Mesendoderm (in vitro differentiated cells): ENCODE results near the gene NUP35.

Source experiments
- DNase-seq: peaks from one replicate; pipeline ENCODE4 v3.0.0; 2013
- H2AK5ac ChIP-seq: 2 replicates; pipeline ENCODE4 v1.6.1; 2013; ENCODE audit warnings: low read length, inconsistent platforms
- H2BK120ac ChIP-seq: 2 replicates; pipeline ENCODE4 v1.6.1; 2013; ENCODE audit warnings: low read depth, mild to moderate bottlenecking, low read length, moderate library complexity, mixed read lengths
- H2BK15ac ChIP-seq: replicated peaks from 2 replicates; pipeline ENCODE4 v1.6.1; 2013; ENCODE audit warnings: low read depth, mild to moderate bottlenecking, moderate library complexity
- H2BK5ac ChIP-seq: 2 replicates; pipeline ENCODE4 v1.6.1; 2013; ENCODE audit warnings: low read length, inconsistent platforms
- H3K18ac ChIP-seq: 2 replicates; pipeline ENCODE4 v1.6.1; 2013; ENCODE audit warnings: mild to moderate bottlenecking, low read length, mixed read lengths
- H3K23ac ChIP-seq: one replicate; pipeline ENCODE4 v1.6.1; 2013; ENCODE audit warnings: low read length
- H3K27ac ChIP-seq: 2 replicates; pipeline ENCODE4 v1.5.1; 2013; ENCODE audit warnings: low read depth, mild to moderate bottlenecking, inconsistent platforms, low read length, moderate library complexity
- H3K27me3 ChIP-seq: 2 replicates; pipeline ENCODE4 v1.6.1; 2013; ENCODE audit warnings: low read length, control low read depth, mild to moderate bottlenecking, inconsistent platforms; ENCODE audit not compliant: insufficient read depth, poor library complexity
- H3K36me3 ChIP-seq: 2 replicates; pipeline ENCODE4 v1.6.1; 2013; ENCODE audit warnings: low read length, inconsistent platforms; ENCODE audit not compliant: control insufficient read depth, insufficient read depth
- H3K4ac ChIP-seq: one replicate; pipeline ENCODE4 v1.6.1; 2013; ENCODE audit warnings: low read depth, mild to moderate bottlenecking, low read length, moderate library complexity
- H3K4me1 ChIP-seq: 2 replicates; pipeline ENCODE4 v1.6.1; 2013; ENCODE audit warnings: low read depth, low read length, inconsistent platforms; ENCODE audit not compliant: control insufficient read depth
- H3K4me2 ChIP-seq: 2 replicates; pipeline ENCODE4 v1.6.1; 2013; ENCODE audit warnings: low read length
- H3K4me3 ChIP-seq: 2 replicates; pipeline ENCODE4 v1.5.1; 2013; ENCODE audit warnings: mild to moderate bottlenecking, low read length
- H3K56ac ChIP-seq: one replicate; pipeline ENCODE4 v1.6.1; 2013; ENCODE audit warnings: low read length
- H3K79me1 ChIP-seq: 2 replicates; pipeline ENCODE4 v1.6.1; 2013; ENCODE audit warnings: low read length, inconsistent platforms
- H3K79me2 ChIP-seq: 2 replicates; pipeline ENCODE4 v1.6.1; 2013; ENCODE audit warnings: mild to moderate bottlenecking, low read length; ENCODE audit not compliant: control insufficient read depth, insufficient read depth
- H3K9ac ChIP-seq: 2 replicates; pipeline ENCODE4 v1.6.1; 2013; ENCODE audit warnings: low read length, inconsistent platforms
- H4K5ac ChIP-seq: one replicate; pipeline ENCODE4 v1.6.1; 2013; ENCODE audit warnings: low read length
- H4K8ac ChIP-seq: one replicate; pipeline ENCODE4 v1.6.1; 2013; ENCODE audit warnings: low read depth, mild to moderate bottlenecking, control low read depth, low read length, moderate library complexity
- WGBS: extraction: QIAGEN DNeasy Blood & Tissue Kit; methylation state at CpG from one replicate; pipeline ENCODE4 v1.1.7; 2013; ENCODE audit warnings: low lambda C conversion rate, missing lambda C conversion rate; ENCODE audit not compliant: insufficient coverage; ENCODE audit errors: extremely low coverage; 5-methylcytosine and 5-hydroxymethylcytosine counted together

NUP35 gene

GRCh38 chr2:183179156-183179555 lies 54.9 kb downstream of the NUP35 start:
- H4K8ac ChIP-seq = no peak overlapping the region
- H3K27me3 ChIP-seq = no peaks in the 10 kb centered on the region
- H3K4me3 ChIP-seq = no peak overlapping the region
- no peak overlapping the region for H2BK15ac ChIP-seq
- DNase-seq = peak; percentile 16
- no CpG with 5 or more reads among the region's 4 CpGs for WGBS
- H3K27ac ChIP-seq = no peak overlapping the region
- peaks cover 3% of the 10 kb centered on the region for H3K79me2 ChIP-seq
- no peak overlapping the region for H3K9ac ChIP-seq
- H4K5ac ChIP-seq = no peak overlapping the region
- no peak overlapping the region for H2BK5ac ChIP-seq
- H3K4ac ChIP-seq = no peak overlapping the region
- no peak overlapping the region for H3K56ac ChIP-seq
- H3K4me1 ChIP-seq = no peaks in the 10 kb centered on the region
- peaks cover 3% of the 10 kb centered on the region for H3K36me3 ChIP-seq
- no peak overlapping the region for H2BK120ac ChIP-seq
- no peak overlapping the region for H2AK5ac ChIP-seq
- H3K79me1 ChIP-seq = no peaks in the 10 kb centered on the region
- H3K23ac ChIP-seq = no peak overlapping the region
- no peak overlapping the region for H3K4me2 ChIP-seq
- H3K18ac ChIP-seq = no peak overlapping the region

DNA sequence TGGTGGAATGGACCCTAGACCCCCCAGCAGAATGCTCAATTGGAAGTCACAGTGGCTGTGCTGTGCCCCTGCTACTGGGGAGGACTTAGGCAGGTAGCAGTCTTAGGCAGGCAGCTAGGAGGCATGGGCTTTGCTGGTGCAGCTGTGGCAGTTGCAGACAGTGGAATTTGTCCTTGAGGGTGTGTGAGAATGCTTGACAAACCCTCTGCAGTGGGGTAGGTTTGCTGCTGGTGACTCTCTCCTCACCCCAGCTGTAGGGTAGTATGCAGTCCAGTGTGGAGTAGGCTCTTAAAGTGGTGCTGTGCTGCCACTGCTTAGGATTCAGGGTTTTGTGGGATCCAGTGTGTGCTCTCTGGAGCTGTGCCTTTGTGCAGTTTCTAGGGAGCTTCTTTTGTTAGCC lies 61.3 kb downstream of the NUP35 start:
- Histone ChIP-seq H3K4me2 (no peak overlapping the region), H3K4me3 (no peak overlapping the region), H3K79me2 (peaks cover 10% of the 10 kb centered on the region), H3K18ac (no peak overlapping the region), H3K27ac (no peak overlapping the region), H3K27me3 (no peaks in the 10 kb centered on the region), H3K23ac (no peak overlapping the region), H4K5ac (no peak overlapping the region), H2BK15ac (no peak overlapping the region), H2BK5ac (no peak overlapping the region), H2BK120ac (no peak overlapping the region), H3K79me1 (peaks cover 7% of the 10 kb centered on the region), H3K4ac (no peak overlapping the region), H3K56ac (peak overlapping the region; percentile 35), H4K8ac (no peak overlapping the region), H3K36me3 (peaks cover 1% of the 10 kb centered on the region), H3K9ac (no peak overlapping the region), H2AK5ac (no peak overlapping the region), H3K4me1 (peaks cover 3% of the 10 kb centered on the region)
- peak; percentile 61 for DNase-seq

- H3K27me3 ChIP-seq = no peaks in the 10 kb centered on the region
- no peak overlapping the region for H3K56ac ChIP-seq
- H3K79me1 ChIP-seq = peaks cover 7% of the 10 kb centered on the region
- no peak overlapping the region for H3K18ac ChIP-seq
- H4K5ac ChIP-seq = no peak overlapping the region
- no peak overlapping the region for H2BK15ac ChIP-seq
- DNase-seq = no peak
- no peak overlapping the region for H2BK5ac ChIP-seq
- H3K79me2 ChIP-seq = peaks cover 10% of the 10 kb centered on the region
- H4K8ac ChIP-seq = no peak overlapping the region
- H3K9ac ChIP-seq = no peak overlapping the region
- no peak overlapping the region for H3K27ac ChIP-seq
- H2AK5ac ChIP-seq = no peak overlapping the region
- no peak overlapping the region for H3K4me3 ChIP-seq
- H3K4me1 ChIP-seq = peaks cover 3% of the 10 kb centered on the region
- H2BK120ac ChIP-seq = no peak overlapping the region
- H3K23ac ChIP-seq = no peak overlapping the region
- no peak overlapping the region for H3K4me2 ChIP-seq
- H3K36me3 ChIP-seq = peaks cover 1% of the 10 kb centered on the region
- WGBS = no CpG with 5 or more reads among the region's 1 CpG
- H3K4ac ChIP-seq = no peak overlapping the region
Measured at GRCh38 chr2:183186296-183186695, 62.1 kb downstream of the NUP35 start.

GRCh38 chr2:183186766-183187165 lies 62.5 kb downstream of the NUP35 start:
- Histone ChIP-seq H4K8ac (no peak overlapping the region), H3K56ac (no peak overlapping the region), H3K4me3 (no peak overlapping the region), H3K4me1 (peaks cover 3% of the 10 kb centered on the region), H2BK120ac (no peak overlapping the region), H2BK15ac (no peak overlapping the region), H3K79me2 (peaks cover 10% of the 10 kb centered on the region), H2AK5ac (no peak overlapping the region), H3K4ac (no peak overlapping the region), H3K36me3 (peaks cover 1% of the 10 kb centered on the region), H3K27ac (no peak overlapping the region), H3K18ac (no peak overlapping the region), H3K79me1 (peaks cover 7% of the 10 kb centered on the region), H3K27me3 (no peaks in the 10 kb centered on the region), H3K9ac (no peak overlapping the region), H3K23ac (no peak overlapping the region), H2BK5ac (no peak overlapping the region), H4K5ac (no peak overlapping the region), H3K4me2 (no peak overlapping the region)
- DNase-seq = no peak
- WGBS = no CpG with 5 or more reads among the region's 1 CpG

- no peak overlapping the region for H4K8ac ChIP-seq
- H3K4me2 ChIP-seq = no peak overlapping the region
- no peak overlapping the region for H3K18ac ChIP-seq
- WGBS = no CpG with 5 or more reads among the region's 1 CpG
- no peak overlapping the region for H2BK5ac ChIP-seq
- H2BK120ac ChIP-seq = no peak overlapping the region
- H3K79me1 ChIP-seq = no peaks in the 10 kb centered on the region
- no peak overlapping the region for H3K4ac ChIP-seq
- no peak overlapping the region for H3K23ac ChIP-seq
- H3K27me3 ChIP-seq = no peaks in the 10 kb centered on the region
- no peaks in the 10 kb centered on the region for H3K79me2 ChIP-seq
- no peak overlapping the region for H3K27ac ChIP-seq
- H3K56ac ChIP-seq = no peak overlapping the region
- no peak overlapping the region for H3K9ac ChIP-seq
- no peaks in the 10 kb centered on the region for H3K36me3 ChIP-seq
- H3K4me1 ChIP-seq = peaks cover 2% of the 10 kb centered on the region
- H3K4me3 ChIP-seq = no peak overlapping the region
- no peak overlapping the region for H2AK5ac ChIP-seq
- no peak overlapping the region for H2BK15ac ChIP-seq
- H4K5ac ChIP-seq = no peak overlapping the region
- no peak for DNase-seq
Measured at GRCh38 chr2:183192343-183192742, 68.1 kb downstream of the NUP35 start.

- Histone ChIP-seq H3K4me3 (no peak overlapping the region), H2BK120ac (no peak overlapping the region), H3K9ac (no peak overlapping the region), H3K18ac (no peak overlapping the region), H3K23ac (no peak overlapping the region), H3K4ac (no peak overlapping the region), H3K79me2 (no peaks in the 10 kb centered on the region), H3K36me3 (no peaks in the 10 kb centered on the region), H2BK15ac (no peak overlapping the region), H3K27ac (no peak overlapping the region), H4K5ac (no peak overlapping the region), H2AK5ac (no peak overlapping the region), H3K56ac (no peak overlapping the region), H3K79me1 (no peaks in the 10 kb centered on the region), H3K4me2 (no peak overlapping the region), H3K27me3 (no peaks in the 10 kb centered on the region), H2BK5ac (no peak overlapping the region), H4K8ac (no peak overlapping the region), H3K4me1 (peaks cover 2% of the 10 kb centered on the region)
- no CpG with 5 or more reads among the region's 2 CpGs for WGBS
- peak; percentile 47 for DNase-seq
Measured at GRCh38 chr2:183193904-183194303, 69.7 kb downstream of the NUP35 start.
